Measurements from ENCODE around the gene LCN15.

DNA sequence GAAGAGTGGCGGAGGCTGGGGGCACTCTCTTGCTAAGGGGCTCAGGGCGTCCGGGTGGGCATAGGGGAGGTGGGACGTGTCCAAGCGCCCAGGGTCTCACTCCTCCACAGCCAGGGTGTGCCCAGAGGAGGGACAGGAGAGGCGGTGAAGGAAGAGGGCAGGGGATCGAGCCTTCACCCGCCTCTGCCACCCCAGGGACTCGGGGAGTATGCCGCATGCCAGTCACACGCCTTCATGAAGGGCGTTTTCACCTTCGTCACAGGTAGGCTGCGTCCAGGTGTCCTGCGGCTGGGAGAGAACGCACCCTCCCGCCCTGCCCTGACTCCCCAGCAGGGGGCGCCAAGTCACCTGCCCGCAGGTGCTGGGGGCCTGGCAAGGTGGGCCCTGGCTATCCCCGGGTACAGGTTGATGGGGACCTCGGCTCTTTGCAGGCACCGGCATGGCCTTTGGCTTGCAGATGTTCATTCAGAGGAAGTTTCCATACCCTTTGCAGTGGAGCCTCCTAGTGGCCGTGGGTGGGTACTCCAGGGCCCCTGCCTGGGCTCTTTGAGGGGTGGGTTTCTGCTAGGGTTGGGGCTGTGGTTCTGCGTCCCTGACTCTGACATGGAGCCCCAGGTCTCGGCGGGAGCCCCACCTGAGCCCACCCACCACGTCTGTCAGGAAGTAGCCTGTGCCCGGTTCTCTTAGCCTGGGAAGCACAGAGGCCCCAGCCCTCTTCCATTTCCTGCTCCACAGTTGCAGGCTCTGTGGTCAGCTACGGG lies 27.4 kb upstream of the LCN15 start:
- no peak for TF ChIP-seq YY1 (IDR thresholded peaks at IDR 0.05; ENCODE audit: insufficient read depth, insufficient read length)
- no peak for TF ChIP-seq ZNF274 (IDR thresholded peaks at IDR 0.05; ENCODE audit: low read depth, low read length)
- TF ChIP-seq SUZ12 (IDR thresholded peaks at IDR 0.05; ENCODE audit: extremely low read depth, insufficient read depth, insufficient read length): no peak

All from NT2/D1 (cell line).